Duodenal mucosa (tissue), 2 donors: ENCODE measurements around the gene CDKL5.
"Not testable (repeated sequence)": the region's sequence is repeated elsewhere in the genome, so short reads cannot be mapped to it uniquely, and the experiment has no call there.

ENCODE experiments used
- H3K27ac ChIP-seq: one replicate; pipeline ENCODE4 v1.7.0; 2013; ENCODE audit warnings: low read depth, low read length
- H3K27me3 ChIP-seq, 2 donors: one replicate each; pipeline ENCODE4 v1.7.0; 2013; ENCODE audit warnings: low read length in 2 of 2, control low read depth in 1 of 2; ENCODE audit not compliant: insufficient read depth in 2 of 2, control insufficient read depth in 1 of 2
- H3K36me3 ChIP-seq, 2 donors: one replicate each; pipeline ENCODE4 v1.7.0; 2013; ENCODE audit warnings: low read length in 2 of 2, control low read depth in 1 of 2; ENCODE audit not compliant: insufficient read depth in 2 of 2, control insufficient read depth in 1 of 2
- H3K4me1 ChIP-seq, 2 donors: one replicate each; pipeline ENCODE4 v1.7.0; 2013; ENCODE audit warnings: low read length in 2 of 2, control low read depth in 1 of 2; ENCODE audit not compliant: insufficient read depth in 2 of 2, control insufficient read depth in 1 of 2
- H3K4me3 ChIP-seq, 2 donors: one replicate each; pipeline ENCODE4 v1.7.0; 2013; ENCODE audit warnings: low read length in 2 of 2, low read depth in 1 of 2
- H3K9ac ChIP-seq, 2 donors: one replicate each; pipeline ENCODE4 v1.7.0; 2013; ENCODE audit warnings: low read length in 2 of 2, low read depth in 1 of 2
- H3K9me3 ChIP-seq, 2 donors: one replicate each; pipeline ENCODE4 v1.7.0; 2013; ENCODE audit warnings: low read length in 2 of 2, control low read depth in 1 of 2; ENCODE audit not compliant: control insufficient read depth in 1 of 2

Gene CDKL5

GRCh38 chrX:18422886-18423285 is 2.5 kb upstream of the CDKL5 start:
- Histone ChIP-seq H3K27ac (no peak overlapping the region), H3K4me3 (no peak overlapping the region), H3K9me3 (no peaks in the 10 kb centered on the region), H3K9ac (no peak overlapping the region), H3K36me3 (no peaks in the 10 kb centered on the region), H3K4me1 (peaks cover 0 to 4% of the 10 kb centered on the region in 2 donors), H3K27me3 (no peaks in the 10 kb centered on the region)

GRCh38 chrX:18424482-18425198 is 768 bp upstream of the CDKL5 start:
- H3K27me3 ChIP-seq: no peaks in the 10 kb centered on the region
- H3K4me3 ChIP-seq: peak overlapping the region; percentile 75 to 82
- H3K4me1 ChIP-seq: peaks cover 0 to 4% of the 10 kb centered on the region in 2 donors
- peak overlapping the region; percentile 39 to 60 for H3K9ac ChIP-seq
- H3K27ac ChIP-seq: no peak overlapping the region
- H3K36me3 ChIP-seq: no peaks in the 10 kb centered on the region
- H3K9me3 ChIP-seq: no peaks in the 10 kb centered on the region

- Histone ChIP-seq H3K9ac (peak overlapping the region; percentile 43 to 51), H3K4me1 (peaks cover 0 to 4% of the 10 kb centered on the region in 2 donors), H3K4me3 (peak overlapping the region; percentile 68 to 69), H3K9me3 (no peaks in the 10 kb centered on the region), H3K27me3 (no peaks in the 10 kb centered on the region), H3K36me3 (no peaks in the 10 kb centered on the region), H3K27ac (no peak overlapping the region)
Measured at GRCh38 chrX:18426004-18426320, 554 bp downstream of the CDKL5 start.

- Histone ChIP-seq H3K4me1 (peaks cover 0 to 4% of the 10 kb centered on the region in 2 donors), H3K9me3 (no peaks in the 10 kb centered on the region), H3K27me3 (no peaks in the 10 kb centered on the region), H3K4me3 (no peak overlapping the region), H3K27ac (no peak overlapping the region), H3K9ac (no peak overlapping the region), H3K36me3 (no peaks in the 10 kb centered on the region)
Measured at GRCh38 chrX:18428006-18428405, 2.6 kb downstream of the CDKL5 start.

GRCh38 chrX:18433288-18433687 is 7.9 kb downstream of the CDKL5 start:
- H3K27ac ChIP-seq, H3K9ac ChIP-seq: not testable (repeated sequence)

GRCh38 chrX:18434896-18435295 is 9.5 kb downstream of the CDKL5 start:
- H3K4me1 ChIP-seq: no peaks in the 10 kb centered on the region
- H3K9me3 ChIP-seq: no peaks in the 10 kb centered on the region
- no peak overlapping the region for H3K4me3 ChIP-seq
- H3K27ac ChIP-seq: no peak overlapping the region
- no peaks in the 10 kb centered on the region for H3K36me3 ChIP-seq
- H3K27me3 ChIP-seq: no peaks in the 10 kb centered on the region
- no peak overlapping the region for H3K9ac ChIP-seq

More at GRCh38 chrX:18433288-18433687, 7.9 kb downstream of the CDKL5 start:
- not testable (repeated sequence) for H3K36me3 ChIP-seq, H3K27me3 ChIP-seq, H3K4me1 ChIP-seq, H3K9me3 ChIP-seq, H3K4me3 ChIP-seq

- H3K9ac ChIP-seq: no peak overlapping the region
- no peak overlapping the region for H3K27ac ChIP-seq
- no peaks in the 10 kb centered on the region for H3K27me3 ChIP-seq
- no peaks in the 10 kb centered on the region for H3K9me3 ChIP-seq
- H3K4me1 ChIP-seq: no peaks in the 10 kb centered on the region
- H3K36me3 ChIP-seq: no peaks in the 10 kb centered on the region
- H3K4me3 ChIP-seq: no peak overlapping the region
Measured at GRCh38 chrX:18436017-18436416, 10.6 kb downstream of the CDKL5 start.

- H3K36me3 ChIP-seq: no peaks in the 10 kb centered on the region
- no peak overlapping the region for H3K9ac ChIP-seq
- H3K9me3 ChIP-seq: no peaks in the 10 kb centered on the region
- no peak overlapping the region for H3K27ac ChIP-seq
- H3K27me3 ChIP-seq: no peaks in the 10 kb centered on the region
- no peaks in the 10 kb centered on the region for H3K4me1 ChIP-seq
- H3K4me3 ChIP-seq: no peak overlapping the region
Measured at GRCh38 chrX:18440835-18441234, 15.4 kb downstream of the CDKL5 start.

GRCh38 chrX:18441780-18442367 is 16.5 kb downstream of the CDKL5 start:
- H3K27ac ChIP-seq: no peak overlapping the region
- no peak overlapping the region for H3K9ac ChIP-seq
- H3K4me1 ChIP-seq: no peaks in the 10 kb centered on the region
- no peaks in the 10 kb centered on the region for H3K9me3 ChIP-seq
- no peaks in the 10 kb centered on the region for H3K27me3 ChIP-seq
- no peak overlapping the region for H3K4me3 ChIP-seq
- H3K36me3 ChIP-seq: no peaks in the 10 kb centered on the region

- Histone ChIP-seq H3K36me3 (no peaks in the 10 kb centered on the region), H3K9ac (no peak overlapping the region), H3K27ac (no peak overlapping the region), H3K4me3 (no peak overlapping the region), H3K27me3 (no peaks in the 10 kb centered on the region), H3K4me1 (no peaks in the 10 kb centered on the region), H3K9me3 (no peaks in the 10 kb centered on the region)
Measured at GRCh38 chrX:18448416-18448815, 23.0 kb downstream of the CDKL5 start.
